HEK293 (cell line): Measurements from ENCODE around the gene CHCHD6.
A peak's percentile ranks its signal among the peaks of the same experiment; 100 is the strongest.

ENCODE experiments used
- CTCF ChIA-PET: fragments of 350-600 bp; formaldehyde crosslinking; extraction: SDS; loops from one replicate; lab custom pipeline; 2021; ENCODE audit warnings: antibody characterized with exemption; lab: Yijun Ruan, JAX
- POLR2A ChIA-PET: fragments of 300-600 bp; formaldehyde crosslinking; extraction: SDS; loops from one replicate; lab custom pipeline; 2020; ENCODE audit warnings: antibody characterized with exemption, inconsistent platforms; lab: Yijun Ruan, JAX
- H3K27ac ChIP-seq: fragments of 200-500 bp; sonication (Bioruptor generic); 2 replicates; pipeline ENCODE4 v1.5.1; 2014; ENCODE audit warnings: low read depth, low read length, control low read depth, inconsistent platforms; ENCODE audit errors: extremely low read depth
- H3K36me3 ChIP-seq, 2 experiments: fragments of 200-500 bp in 1 of 2; sonication (Bioruptor generic) in 1 of 2; 1 replicate in 1 of 2; 2 replicates in 1 of 2; pipeline ENCODE4 v1.5.1; 2014 to 2017; ENCODE audit warnings: inconsistent platforms in 2 of 2, low read length in 2 of 2; ENCODE audit not compliant: control insufficient read depth in 2 of 2, insufficient read depth in 1 of 2
- H3K4me1 ChIP-seq: fragments of 200-500 bp; sonication (Bioruptor generic); 2 replicates; pipeline ENCODE4 v1.5.1; 2014; ENCODE audit warnings: mild to moderate bottlenecking, low read length, inconsistent platforms; ENCODE audit not compliant: control insufficient read depth, insufficient read depth
- H3K4me3 ChIP-seq: 2 replicates; pipeline ENCODE4 v1.5.1; 2011; ENCODE audit warnings: low read depth, mild to moderate bottlenecking, control low read depth, low read length, moderate library complexity
- H3K9me3 ChIP-seq: fragments of 200-500 bp; sonication (Bioruptor generic); 2 replicates; pipeline ENCODE4 v1.5.1; 2014; ENCODE audit warnings: low read depth, low read length, inconsistent platforms; ENCODE audit not compliant: control insufficient read depth, insufficient read depth
- GFI1B ChIP-seq: fragments of 450-650 bp; formaldehyde crosslinking; IDR thresholded peaks from 2 replicates; pipeline ENCODE4 v1.5.1; 2016; ENCODE audit warnings: missing biosample characterization, missing genetic modification characterization
- PRDM1 ChIP-seq: fragments of 450-650 bp; formaldehyde crosslinking; IDR thresholded peaks from 2 replicates; pipeline ENCODE4; 2016; ENCODE audit warnings: missing biosample characterization, missing genetic modification characterization
- REST ChIP-seq: fragments of 450-650 bp; formaldehyde crosslinking; IDR thresholded peaks from 2 replicates; pipeline ENCODE4 v1.5.1; 2016; ENCODE audit warnings: missing biosample characterization, missing genetic modification characterization
- SP2 ChIP-seq: fragments of 450-650 bp; formaldehyde crosslinking; IDR thresholded peaks from 2 replicates; pipeline ENCODE4 v1.5.1; 2016; ENCODE audit warnings: missing biosample characterization, missing genetic modification characterization
- ZNF114 ChIP-seq: fragments of 450-650 bp; formaldehyde crosslinking; IDR thresholded peaks from 2 replicates; pipeline ENCODE4 v1.5.0; 2017; ENCODE audit warnings: missing biosample characterization, missing genetic modification characterization
- ZNF148 ChIP-seq: fragments of 450-650 bp; formaldehyde crosslinking; IDR thresholded peaks from 2 replicates; pipeline ENCODE4 v1.5.0; 2017; ENCODE audit warnings: missing biosample characterization, missing genetic modification characterization, borderline replicate concordance
- ZNF202 ChIP-seq: fragments of 450-650 bp; formaldehyde crosslinking; IDR thresholded peaks from 2 replicates; pipeline ENCODE4 v1.5.1; 2016; ENCODE audit warnings: missing biosample characterization, missing genetic modification characterization, borderline replicate concordance
- ZNF37A ChIP-seq: fragments of 450-650 bp; IDR thresholded peaks from 2 replicates; pipeline ENCODE4 v1.5.1; 2018; ENCODE audit warnings: missing biosample characterization, missing genetic modification characterization
- ZNF530 ChIP-seq: fragments of 450-650 bp; formaldehyde crosslinking; IDR thresholded peaks from 2 replicates; pipeline ENCODE4 v1.5.1; 2016; ENCODE audit warnings: low read depth, missing biosample characterization, missing genetic modification characterization
- ZNF555 ChIP-seq: fragments of 450-650 bp; formaldehyde crosslinking; conservative IDR thresholded peaks from 2 replicates; pipeline ENCODE4 v1.5.1; 2017; ENCODE audit warnings: missing biosample characterization, mild to moderate bottlenecking, missing genetic modification characterization, inconsistent platforms
- ZNF623 ChIP-seq: fragments of 450-650 bp; formaldehyde crosslinking; IDR thresholded peaks from 2 replicates; pipeline ENCODE4 v1.5.1; 2016; ENCODE audit warnings: missing biosample characterization, missing genetic modification characterization
- ZNF658 ChIP-seq: fragments of 450-650 bp; formaldehyde crosslinking; IDR thresholded peaks from 2 replicates; pipeline ENCODE4; 2016; ENCODE audit warnings: missing biosample characterization, missing genetic modification characterization
- ZNF660 ChIP-seq: fragments of 450-650 bp; IDR thresholded peaks from 2 replicates; pipeline ENCODE4 v1.5.1; 2018; ENCODE audit warnings: missing biosample characterization, mild to moderate bottlenecking, missing genetic modification characterization
- ZNF837 ChIP-seq: fragments of 450-650 bp; formaldehyde crosslinking; IDR thresholded peaks from 2 replicates; pipeline ENCODE4 v1.5.1; 2016; ENCODE audit warnings: missing biosample characterization, missing genetic modification characterization
- ZSCAN30 ChIP-seq: fragments of 450-650 bp; IDR thresholded peaks from 2 replicates; pipeline ENCODE4 v1.5.1; 2018; ENCODE audit warnings: missing biosample characterization, mild to moderate bottlenecking, missing genetic modification characterization, moderate library complexity
- TF ChIP-seq, protein P1 (sequence below): fragments of 450-650 bp; formaldehyde crosslinking; IDR thresholded peaks from 2 replicates; pipeline ENCODE4 v1.5.1; 2017; ENCODE audit warnings: missing biosample characterization, missing genetic modification characterization
- TF ChIP-seq, protein P2 (sequence below): fragments of 450-650 bp; formaldehyde crosslinking; IDR thresholded peaks from 2 replicates; pipeline ENCODE4 v1.5.1; 2016; ENCODE audit warnings: missing biosample characterization, missing genetic modification characterization, borderline replicate concordance
- TF ChIP-seq, protein P3 (sequence below): fragments of 450-650 bp; formaldehyde crosslinking; IDR thresholded peaks from 2 replicates; pipeline ENCODE4 v1.5.1; 2017; ENCODE audit warnings: missing biosample characterization, missing genetic modification characterization

CHCHD6 gene

GRCh38 chr3:126760541-126760940 is 56.5 kb downstream of the CHCHD6 start (continued):
- TF ChIP-seq REST (tag by site-specific recombination) = no peak
- TF ChIP-seq SP2 (tag by site-specific recombination) = no peak
- no peak for TF ChIP-seq ZNF837 (tag by site-specific recombination)
- TF ChIP-seq, all 188 proteins: peak for 0

DNA sequence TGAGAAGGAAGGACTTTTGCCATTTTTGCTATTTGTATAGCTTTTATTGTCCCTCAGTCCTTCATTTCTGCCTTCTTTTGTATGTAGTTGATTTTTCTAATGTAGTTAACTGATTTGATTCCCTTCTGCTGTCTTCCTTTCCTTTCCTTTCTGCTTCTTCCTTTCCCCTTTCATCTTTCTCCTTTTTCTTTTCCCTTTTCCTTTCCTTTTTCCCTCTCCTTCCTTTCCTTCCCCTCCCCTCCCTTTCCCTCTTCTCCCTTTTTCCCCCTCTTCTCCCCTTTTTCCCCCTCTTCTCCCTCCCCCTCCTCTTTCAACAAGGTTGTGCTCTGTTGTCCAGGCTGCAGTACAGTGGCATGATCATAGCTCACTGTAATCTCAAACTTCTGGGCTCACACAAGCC is 59.0 kb downstream of the CHCHD6 start:
- POLR2A ChIA-PET = no interaction called here
- H3K4me1 ChIP-seq = no peaks in the 10 kb centered on the region
- peak; percentile 94 for TF ChIP-seq PRDM1 (tag by site-specific recombination)
- TF ChIP-seq, protein P1, sequence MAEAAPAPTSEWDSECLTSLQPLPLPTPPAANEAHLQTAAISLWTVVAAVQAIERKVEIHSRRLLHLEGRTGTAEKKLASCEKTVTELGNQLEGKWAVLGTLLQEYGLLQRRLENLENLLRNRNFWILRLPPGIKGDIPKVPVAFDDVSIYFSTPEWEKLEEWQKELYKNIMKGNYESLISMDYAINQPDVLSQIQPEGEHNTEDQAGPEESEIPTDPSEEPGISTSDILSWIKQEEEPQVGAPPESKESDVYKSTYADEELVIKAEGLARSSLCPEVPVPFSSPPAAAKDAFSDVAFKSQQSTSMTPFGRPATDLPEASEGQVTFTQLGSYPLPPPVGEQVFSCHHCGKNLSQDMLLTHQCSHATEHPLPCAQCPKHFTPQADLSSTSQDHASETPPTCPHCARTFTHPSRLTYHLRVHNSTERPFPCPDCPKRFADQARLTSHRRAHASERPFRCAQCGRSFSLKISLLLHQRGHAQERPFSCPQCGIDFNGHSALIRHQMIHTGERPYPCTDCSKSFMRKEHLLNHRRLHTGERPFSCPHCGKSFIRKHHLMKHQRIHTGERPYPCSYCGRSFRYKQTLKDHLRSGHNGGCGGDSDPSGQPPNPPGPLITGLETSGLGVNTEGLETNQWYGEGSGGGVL (tag by site-specific recombination) = peak; percentile 37; the same call in 1 of the 2 replicates
- TF ChIP-seq ZSCAN30 (tag by site-specific recombination) = no peak
- TF ChIP-seq ZNF202 (tag by site-specific recombination) = no peak
- no peak for TF ChIP-seq ZNF530 (tag by site-specific recombination)
- TF ChIP-seq, all 188 proteins: peak for 2
- Histone ChIP-seq H3K9me3 (no peaks in the 10 kb centered on the region), H3K36me3 (peaks cover 0 to 5% of the 10 kb centered on the region in 2 experiments; a peak in 1 of 3 replicates), H3K4me3 (no peak overlapping the region), H3K27ac (no peak overlapping the region)
- CTCF ChIA-PET = no interaction called here

DNA sequence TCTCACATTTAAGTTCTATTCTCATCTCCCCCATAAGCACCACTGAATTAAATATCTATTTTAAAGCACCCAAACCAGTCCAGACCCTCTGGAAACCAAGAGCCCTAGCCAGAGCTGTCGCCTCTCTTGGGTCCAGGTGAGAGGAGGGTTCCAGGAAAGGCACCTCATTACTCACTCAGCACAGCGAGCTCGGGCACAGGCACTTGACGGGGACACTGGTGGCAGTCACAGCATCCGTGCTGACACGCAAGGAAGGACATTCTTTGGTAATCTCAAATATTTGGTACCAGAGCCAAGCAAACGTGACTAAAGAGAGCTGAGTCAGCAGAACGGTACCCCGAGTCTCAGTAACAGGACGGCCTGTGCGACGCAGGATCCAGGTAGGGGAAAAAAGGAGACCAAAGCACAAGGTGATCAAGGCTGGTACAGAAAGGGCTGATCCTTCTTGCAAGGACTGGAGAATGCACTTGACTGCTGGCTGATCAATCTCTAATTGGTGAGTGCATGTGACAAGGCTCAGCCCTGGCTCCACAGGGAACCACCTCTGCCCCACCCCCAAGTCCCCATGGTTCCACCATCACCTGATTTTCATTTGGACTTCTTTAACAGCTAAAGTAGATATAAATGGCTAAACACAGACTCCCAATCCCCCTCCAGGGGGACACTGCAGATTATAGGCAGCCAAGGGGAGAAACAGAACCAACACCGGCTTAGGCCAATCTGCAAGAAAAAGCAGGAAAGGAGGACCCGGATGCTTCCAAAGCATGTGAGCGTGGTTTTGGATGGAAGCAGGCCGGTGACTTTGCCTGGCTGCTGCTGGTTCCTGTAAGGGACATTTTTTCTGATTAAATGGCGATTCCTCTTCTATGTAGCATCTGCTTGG is 61.4 kb downstream of the CHCHD6 start:
- no peak overlapping the region for H3K27ac ChIP-seq
- no peaks in the 10 kb centered on the region for H3K4me1 ChIP-seq
- no peak overlapping the region for H3K4me3 ChIP-seq
- no peaks in the 10 kb centered on the region for H3K9me3 ChIP-seq
- ChIA-PET POLR2A (no interaction called here), CTCF (no interaction called here)
- peaks cover 0 to 5% of the 10 kb centered on the region in 2 experiments; a peak in 1 of 3 replicates for H3K36me3 ChIP-seq
- no peak for TF ChIP-seq ZNF555 (tag by site-specific recombination)
- no peak for TF ChIP-seq GFI1B (tag by site-specific recombination)
- no peak for TF ChIP-seq ZNF148 (tag by site-specific recombination)
- TF ChIP-seq ZNF37A (tag by site-specific recombination) = no peak
- TF ChIP-seq, protein P2, sequence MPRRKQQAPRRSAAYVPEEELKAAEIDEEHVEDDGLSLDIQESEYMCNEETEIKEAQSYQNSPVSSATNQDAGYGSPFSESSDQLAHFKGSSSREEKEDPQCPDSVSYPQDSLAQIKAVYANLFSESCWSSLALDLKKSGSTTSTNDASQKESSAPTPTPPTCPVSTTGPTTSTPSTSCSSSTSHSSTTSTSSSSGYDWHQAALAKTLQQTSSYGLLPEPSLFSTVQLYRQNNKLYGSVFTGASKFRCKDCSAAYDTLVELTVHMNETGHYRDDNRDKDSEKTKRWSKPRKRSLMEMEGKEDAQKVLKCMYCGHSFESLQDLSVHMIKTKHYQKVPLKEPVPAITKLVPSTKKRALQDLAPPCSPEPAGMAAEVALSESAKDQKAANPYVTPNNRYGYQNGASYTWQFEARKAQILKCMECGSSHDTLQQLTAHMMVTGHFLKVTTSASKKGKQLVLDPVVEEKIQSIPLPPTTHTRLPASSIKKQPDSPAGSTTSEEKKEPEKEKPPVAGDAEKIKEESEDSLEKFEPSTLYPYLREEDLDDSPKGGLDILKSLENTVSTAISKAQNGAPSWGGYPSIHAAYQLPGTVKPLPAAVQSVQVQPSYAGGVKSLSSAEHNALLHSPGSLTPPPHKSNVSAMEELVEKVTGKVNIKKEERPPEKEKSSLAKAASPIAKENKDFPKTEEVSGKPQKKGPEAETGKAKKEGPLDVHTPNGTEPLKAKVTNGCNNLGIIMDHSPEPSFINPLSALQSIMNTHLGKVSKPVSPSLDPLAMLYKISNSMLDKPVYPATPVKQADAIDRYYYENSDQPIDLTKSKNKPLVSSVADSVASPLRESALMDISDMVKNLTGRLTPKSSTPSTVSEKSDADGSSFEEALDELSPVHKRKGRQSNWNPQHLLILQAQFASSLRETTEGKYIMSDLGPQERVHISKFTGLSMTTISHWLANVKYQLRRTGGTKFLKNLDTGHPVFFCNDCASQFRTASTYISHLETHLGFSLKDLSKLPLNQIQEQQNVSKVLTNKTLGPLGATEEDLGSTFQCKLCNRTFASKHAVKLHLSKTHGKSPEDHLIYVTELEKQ (tag by site-specific recombination) = no peak
- TF ChIP-seq, protein P3, sequence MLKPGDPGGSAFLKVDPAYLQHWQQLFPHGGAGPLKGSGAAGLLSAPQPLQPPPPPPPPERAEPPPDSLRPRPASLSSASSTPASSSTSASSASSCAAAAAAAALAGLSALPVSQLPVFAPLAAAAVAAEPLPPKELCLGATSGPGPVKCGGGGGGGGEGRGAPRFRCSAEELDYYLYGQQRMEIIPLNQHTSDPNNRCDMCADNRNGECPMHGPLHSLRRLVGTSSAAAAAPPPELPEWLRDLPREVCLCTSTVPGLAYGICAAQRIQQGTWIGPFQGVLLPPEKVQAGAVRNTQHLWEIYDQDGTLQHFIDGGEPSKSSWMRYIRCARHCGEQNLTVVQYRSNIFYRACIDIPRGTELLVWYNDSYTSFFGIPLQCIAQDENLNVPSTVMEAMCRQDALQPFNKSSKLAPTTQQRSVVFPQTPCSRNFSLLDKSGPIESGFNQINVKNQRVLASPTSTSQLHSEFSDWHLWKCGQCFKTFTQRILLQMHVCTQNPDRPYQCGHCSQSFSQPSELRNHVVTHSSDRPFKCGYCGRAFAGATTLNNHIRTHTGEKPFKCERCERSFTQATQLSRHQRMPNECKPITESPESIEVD (tag by site-specific recombination) = no peak
- TF ChIP-seq ZNF660 (tag by site-specific recombination) = no peak
- no peak for TF ChIP-seq ZNF658
- no peak for TF ChIP-seq ZNF623
- TF ChIP-seq ZNF114 (tag by site-specific recombination) = no peak
